Measurements from ENCODE around the gene EHBP1.
"Not testable (repeated sequence)": the region's sequence is repeated elsewhere in the genome, so short reads cannot be mapped to it uniquely, and the experiment has no call there.

The EHBP1 gene

GRCh38 chr2:63018439-63018838 lies 312.9 kb downstream of the EHBP1 start:
- DNase-seq: no peak

GRCh38 chr2:63019686-63020085 lies 314.2 kb downstream of the EHBP1 start:
- DNase-seq: not testable (repeated sequence)

GRCh38 chr2:63023444-63023843 lies 317.9 kb downstream of the EHBP1 start:
- DNase-seq: no peak

GRCh38 chr2:63027220-63027619 lies 321.7 kb downstream of the EHBP1 start:
- DNase-seq: no peak

- DNase-seq: no peak
These were observed 323.5 kb downstream of the EHBP1 start for GRCh38 chr2:63029058-63029457.

GRCh38 chr2:63034526-63034925 lies 329.0 kb downstream of the EHBP1 start:
- DNase-seq: no peak

- no peak for DNase-seq
These were observed 329.7 kb downstream of the EHBP1 start for GRCh38 chr2:63035169-63035568.

- no peak for DNase-seq
These were observed 330.1 kb downstream of the EHBP1 start for GRCh38 chr2:63035660-63036059.

- DNase-seq: no peak
These were observed 332.5 kb downstream of the EHBP1 start for GRCh38 chr2:63038034-63038433.

GRCh38 chr2:63040586-63040985 lies 335.1 kb downstream of the EHBP1 start:
- no peak for DNase-seq

- DNase-seq: no peak
These were observed 336.1 kb downstream of the EHBP1 start for GRCh38 chr2:63041592-63041991.

GRCh38 chr2:63044362-63045327 lies 339.1 kb downstream of the EHBP1 start:
- no peak for DNase-seq

GRCh38 chr2:63046552-63046951 lies 341.0 kb downstream of the EHBP1 start:
- no peak for DNase-seq

- no peak for DNase-seq
These were observed 341.4 kb downstream of the EHBP1 start for GRCh38 chr2:63046961-63047320.

- peak; percentile 80 for DNase-seq
These were observed 342.1 kb downstream of the EHBP1 start for GRCh38 chr2:63047321-63048279.

GRCh38 chr2:63048367-63049171 lies 343.1 kb downstream of the EHBP1 start:
- peak; percentile 90 for DNase-seq

GRCh38 chr2:63049211-63049969 lies 343.9 kb downstream of the EHBP1 start:
- peak; percentile 72 for DNase-seq

- DNase-seq: peak; percentile 84
These were observed 344.4 kb downstream of the EHBP1 start for GRCh38 chr2:63049970-63050333.

- DNase-seq: peak; percentile 69
These were observed 345.0 kb downstream of the EHBP1 start, which contains the start of gene OTX1 for GRCh38 chr2:63050334-63051041. Gene OTX1 (plus strand): TSS chr2:63050830. CDS start chr2:63052991, 2,161 bp downstream.

- DNase-seq: peak; percentile 75
These were observed 345.7 kb downstream of the EHBP1 start for GRCh38 chr2:63051042-63051794.

All from right kidney (tissue), 1 donor.